HG02678 (cell line): Measurements from ENCODE around the gene FRMD5.

ENCODE experiments used
- ATAC-seq: cut with Tn5 transposase; IDR thresholded peaks from one replicate; pipeline ENCODE4 v1.9.1; 2021; ENCODE audit warnings: mild to moderate bottlenecking, moderate library complexity; ENCODE audit not compliant: unreplicated experiment

FRMD5 gene

DNA sequence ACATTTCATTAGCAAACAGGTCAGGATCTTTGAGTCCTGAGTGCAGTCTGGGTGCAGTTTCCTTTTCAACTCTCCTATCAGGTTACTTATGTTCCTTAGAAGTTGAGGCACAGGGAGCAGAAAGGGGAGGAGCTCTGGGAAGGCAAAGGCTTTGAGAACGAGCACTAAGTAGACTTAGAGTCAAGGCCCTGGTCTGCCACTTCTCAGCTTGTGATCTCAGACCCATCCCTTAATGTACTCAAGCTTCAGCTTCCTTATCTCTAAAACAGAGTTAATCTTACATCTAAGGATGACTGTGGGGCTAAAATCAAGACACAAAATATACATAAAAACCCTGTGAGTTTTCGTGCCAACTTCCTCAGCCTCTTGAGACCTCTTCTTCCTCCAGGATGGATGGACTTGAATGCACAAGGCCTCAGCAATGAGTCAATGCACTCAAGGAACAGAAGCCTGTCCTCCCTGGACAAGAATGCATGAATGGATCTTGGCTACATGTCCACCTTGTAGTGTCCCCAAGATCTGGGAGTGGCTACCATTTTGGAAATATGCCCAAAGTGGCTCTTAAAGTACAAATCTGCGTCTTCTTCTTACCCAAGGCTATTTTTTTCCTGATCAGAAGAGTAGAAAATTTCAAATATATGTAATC lies 263.2 kb downstream of the FRMD5 start:
- ATAC-seq, result no peak

DNA sequence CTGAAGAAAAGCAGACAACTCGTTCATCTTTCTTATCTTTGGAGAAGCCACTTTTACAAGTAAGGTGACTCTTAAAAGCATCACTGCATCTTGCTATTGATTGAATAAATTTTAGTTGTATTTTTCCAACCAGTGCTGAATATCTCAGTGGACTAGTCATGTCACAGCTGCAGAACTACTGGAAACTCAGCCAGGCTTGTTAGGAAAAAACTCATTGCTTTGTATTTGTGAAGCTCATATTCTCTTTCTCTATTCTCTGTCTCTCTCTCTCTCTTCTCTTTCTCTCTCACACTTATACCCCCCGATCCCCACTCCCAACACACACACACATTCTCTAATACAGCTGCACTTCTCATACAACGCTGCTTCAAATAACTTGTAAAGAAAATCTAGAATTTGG lies 264.0 kb downstream of the FRMD5 start:
- no peak for ATAC-seq

DNA sequence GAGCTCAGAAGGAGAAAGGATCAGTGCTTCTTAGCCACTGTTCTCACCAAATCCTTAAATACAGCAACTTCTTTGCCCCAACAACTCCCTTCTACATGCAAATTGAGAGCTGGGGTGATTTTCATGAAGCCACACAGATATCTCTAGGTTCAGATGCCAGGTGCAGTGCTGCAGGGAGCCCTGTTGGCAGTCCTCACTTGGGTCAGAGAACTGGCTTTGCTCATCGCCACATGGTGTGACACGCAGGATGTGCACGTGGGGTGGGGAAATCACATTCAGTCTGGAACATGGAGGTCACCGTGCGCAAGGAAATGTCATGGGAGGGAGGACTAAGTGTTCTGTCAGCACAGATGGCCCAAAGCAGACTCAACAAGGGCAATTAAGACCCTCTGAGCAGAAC lies 264.5 kb downstream of the FRMD5 start:
- ATAC-seq, result peak; percentile 57

DNA sequence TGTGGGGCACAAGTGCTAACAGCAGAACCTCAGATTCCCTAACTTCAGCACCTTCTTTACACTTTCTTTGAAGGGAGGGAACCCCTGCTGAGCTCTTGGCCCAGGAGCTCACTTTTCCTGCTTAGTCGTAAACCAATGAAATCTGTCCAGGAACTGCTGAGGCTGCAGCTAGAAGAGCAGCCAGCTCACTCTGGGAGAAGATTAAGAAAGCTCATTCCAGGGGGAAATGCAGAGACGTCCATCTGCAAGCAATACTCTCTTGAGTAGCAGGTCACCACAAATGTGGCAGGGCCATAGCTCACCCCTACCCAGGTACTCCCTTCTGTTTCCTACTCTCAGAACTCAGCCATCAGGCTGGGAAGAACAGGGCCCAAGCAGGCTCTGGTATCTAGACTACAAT lies 265.0 kb downstream of the FRMD5 start:
- ATAC-seq, result peak; percentile 16

DNA sequence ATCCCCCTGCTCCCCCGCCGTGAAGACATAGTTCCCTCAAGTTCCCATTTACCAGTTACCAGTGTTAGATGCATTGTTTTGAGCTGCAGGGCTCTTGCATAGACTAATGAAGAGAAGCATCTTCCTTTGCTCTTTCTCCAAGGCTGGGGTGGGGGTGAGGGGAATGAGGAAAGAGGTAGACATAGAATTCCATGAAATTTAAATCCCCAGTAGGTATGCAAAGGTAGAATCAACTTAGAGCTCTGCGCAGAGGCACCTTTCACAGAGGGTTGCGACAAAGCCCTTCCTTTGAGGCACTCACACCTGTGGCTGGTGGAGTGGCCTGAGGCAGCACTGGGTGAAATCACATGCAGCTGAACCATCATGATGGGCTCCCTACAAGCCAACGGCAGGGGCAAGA lies 266.9 kb downstream of the FRMD5 start:
- no peak for ATAC-seq

DNA sequence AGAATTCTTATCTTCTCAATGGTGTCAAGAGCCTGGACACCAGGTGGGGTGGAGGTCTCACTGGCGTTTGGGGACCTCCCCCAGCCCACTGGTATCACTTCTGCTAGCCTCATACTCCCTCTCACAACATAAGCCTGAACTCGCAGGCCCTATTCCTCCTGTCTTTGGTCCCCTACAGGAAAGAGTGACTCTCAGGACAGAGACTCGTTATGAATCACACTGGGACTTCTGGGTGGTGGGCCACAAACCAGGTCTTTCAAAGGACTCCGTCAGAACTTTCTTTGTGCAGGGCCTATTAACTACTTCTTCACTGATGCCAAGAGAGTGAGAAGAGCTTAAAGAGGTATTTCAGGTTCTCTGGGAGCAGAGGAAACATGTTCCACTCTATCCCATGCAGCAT lies 267.9 kb downstream of the FRMD5 start:
- ATAC-seq, result no peak

DNA sequence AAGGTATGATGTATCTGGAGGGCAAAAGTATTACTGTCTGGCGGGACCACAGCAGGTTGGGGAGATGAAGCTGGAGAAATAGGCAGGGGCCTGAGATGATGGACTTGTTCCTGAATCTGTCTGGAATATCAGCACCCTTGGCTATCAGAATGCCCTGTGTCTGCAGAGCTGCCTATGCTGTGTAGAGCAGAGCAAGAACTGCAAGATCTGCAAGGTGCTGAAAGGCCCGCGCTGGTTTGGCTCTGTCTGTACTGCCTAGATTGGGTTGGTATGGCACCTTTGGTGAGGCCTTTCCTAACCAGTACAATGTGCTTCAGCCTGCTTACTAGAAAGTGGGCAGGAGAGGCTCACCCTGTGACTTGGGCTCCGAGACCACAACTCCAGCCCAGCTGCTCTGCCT lies 271.5 kb downstream of the FRMD5 start:
- ATAC-seq, result no peak

DNA sequence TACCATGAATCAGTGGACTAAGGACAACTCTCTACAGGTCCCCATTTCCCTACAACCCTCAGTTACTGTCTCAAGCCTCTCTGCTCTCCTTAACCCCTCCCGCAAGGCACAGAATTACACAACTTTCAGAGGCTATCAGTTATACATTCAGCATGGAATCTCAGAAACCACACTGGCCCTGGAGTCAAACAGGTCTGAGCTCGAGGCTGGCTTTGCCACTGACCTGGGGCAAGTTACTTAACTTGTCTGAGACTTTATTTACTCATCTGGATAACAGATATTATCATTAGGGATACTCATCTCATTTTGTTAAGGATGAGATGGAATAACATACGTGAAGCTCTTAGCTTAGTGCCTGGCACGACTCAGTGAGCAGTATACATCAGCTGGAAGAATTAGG lies 273.1 kb downstream of the FRMD5 start:
- no peak for ATAC-seq

DNA sequence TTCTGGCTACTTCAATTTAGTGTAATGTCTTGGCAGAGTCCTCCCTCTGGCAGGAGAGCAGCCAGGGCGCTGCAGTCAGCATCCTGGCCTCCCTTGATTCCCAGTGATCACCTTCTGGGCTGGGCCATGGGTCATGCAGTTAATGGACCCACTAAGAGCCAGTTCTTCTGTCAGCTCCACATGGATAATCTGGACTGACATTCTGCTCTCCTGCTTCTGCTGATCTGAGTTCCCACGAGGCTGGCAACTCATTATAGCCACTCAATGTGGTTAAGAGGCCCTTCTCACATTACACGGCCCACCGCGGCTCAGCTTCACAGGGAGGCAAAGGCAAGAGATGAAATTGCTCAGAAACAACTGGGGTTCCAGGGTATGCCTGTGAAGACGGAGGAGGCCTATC lies 274.3 kb downstream of the FRMD5 start:
- no peak for ATAC-seq

DNA sequence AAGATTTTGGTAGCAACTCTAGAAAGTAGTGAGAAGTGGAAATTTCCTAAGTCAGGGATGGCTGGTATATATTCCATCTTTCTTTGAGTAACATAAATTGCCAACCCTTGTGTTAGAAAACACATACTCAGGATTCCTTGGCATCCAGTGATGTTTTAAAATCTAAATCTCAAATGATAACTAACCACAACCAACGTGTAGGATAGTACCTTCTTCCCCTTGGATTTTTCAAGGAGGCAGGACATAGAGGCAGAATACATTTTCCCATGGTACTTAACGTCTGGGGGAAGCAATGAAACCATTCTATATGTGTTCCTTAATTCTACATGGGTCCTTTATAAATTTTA lies 274.8 kb downstream of the FRMD5 start:
- ATAC-seq, result no peak

DNA sequence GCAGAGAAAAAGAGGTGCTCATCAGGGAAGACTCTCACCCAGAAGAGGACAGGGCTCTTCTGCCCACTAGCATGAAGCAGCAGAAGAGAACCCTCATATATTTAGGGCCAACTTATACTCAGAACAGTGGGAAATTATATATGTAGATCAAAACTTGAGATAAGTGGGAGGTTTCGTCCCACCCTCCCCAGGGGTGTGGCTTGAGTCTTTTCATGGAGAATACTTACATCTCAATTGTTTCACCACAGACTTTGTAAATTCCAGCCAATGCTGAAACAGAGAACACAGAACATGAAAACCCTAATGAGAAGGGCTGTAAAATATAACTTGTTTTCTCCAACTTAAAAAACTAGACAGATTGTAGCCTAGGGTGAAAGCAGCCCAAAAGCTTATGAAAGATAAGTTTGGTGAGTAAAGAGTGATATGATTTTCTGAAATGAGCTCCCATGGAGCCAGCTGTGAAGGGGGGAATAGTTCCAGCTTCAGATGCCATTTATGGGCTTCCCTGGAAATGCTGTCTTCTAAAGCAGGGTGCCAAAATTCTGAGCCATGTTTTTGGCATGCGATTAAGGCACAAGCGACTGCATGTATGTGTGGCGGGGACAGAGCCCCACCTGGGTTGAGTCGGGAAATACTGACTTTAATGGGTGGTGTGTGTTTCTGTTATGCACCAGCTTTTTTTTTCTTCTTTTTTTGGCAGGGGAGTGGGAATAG lies 275.4 kb downstream of the FRMD5 start:
- ATAC-seq, result no peak

DNA sequence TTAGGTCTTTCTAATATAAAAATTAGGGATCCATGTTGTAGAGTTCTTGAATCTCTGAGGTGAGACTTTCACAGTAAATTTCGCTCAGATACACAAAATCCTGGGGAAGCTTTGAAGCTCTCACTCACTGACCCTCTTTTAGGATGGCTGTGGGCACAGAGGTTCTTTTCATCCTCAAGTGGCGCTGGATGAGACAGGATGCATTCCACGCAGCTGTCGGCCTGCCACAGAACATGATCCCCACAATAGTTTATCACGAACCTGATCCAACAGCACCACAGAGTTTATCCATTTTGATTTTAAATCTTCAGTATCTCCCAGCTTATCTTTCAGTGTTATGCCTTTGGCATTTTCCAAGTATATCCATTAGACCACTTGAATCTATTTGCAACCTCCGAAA lies 276.4 kb downstream of the FRMD5 start:
- ATAC-seq, result no peak

DNA sequence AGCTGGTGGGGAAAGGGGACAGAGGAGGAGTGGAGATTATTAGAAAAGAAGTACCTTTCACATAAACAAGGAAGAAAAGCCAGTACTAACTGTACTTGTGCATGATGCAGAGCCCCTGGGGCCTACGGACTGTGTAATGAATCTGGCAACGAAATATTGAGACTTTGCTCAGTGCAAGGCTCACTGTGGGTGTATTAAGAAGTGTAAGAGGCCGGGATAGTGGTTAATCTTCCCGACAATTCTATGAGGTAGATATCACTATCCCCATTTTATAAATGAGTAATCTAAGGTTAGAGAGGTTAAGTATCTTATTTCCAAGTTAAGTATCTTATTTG lies 278.8 kb downstream of the FRMD5 start:
- no peak for ATAC-seq

DNA sequence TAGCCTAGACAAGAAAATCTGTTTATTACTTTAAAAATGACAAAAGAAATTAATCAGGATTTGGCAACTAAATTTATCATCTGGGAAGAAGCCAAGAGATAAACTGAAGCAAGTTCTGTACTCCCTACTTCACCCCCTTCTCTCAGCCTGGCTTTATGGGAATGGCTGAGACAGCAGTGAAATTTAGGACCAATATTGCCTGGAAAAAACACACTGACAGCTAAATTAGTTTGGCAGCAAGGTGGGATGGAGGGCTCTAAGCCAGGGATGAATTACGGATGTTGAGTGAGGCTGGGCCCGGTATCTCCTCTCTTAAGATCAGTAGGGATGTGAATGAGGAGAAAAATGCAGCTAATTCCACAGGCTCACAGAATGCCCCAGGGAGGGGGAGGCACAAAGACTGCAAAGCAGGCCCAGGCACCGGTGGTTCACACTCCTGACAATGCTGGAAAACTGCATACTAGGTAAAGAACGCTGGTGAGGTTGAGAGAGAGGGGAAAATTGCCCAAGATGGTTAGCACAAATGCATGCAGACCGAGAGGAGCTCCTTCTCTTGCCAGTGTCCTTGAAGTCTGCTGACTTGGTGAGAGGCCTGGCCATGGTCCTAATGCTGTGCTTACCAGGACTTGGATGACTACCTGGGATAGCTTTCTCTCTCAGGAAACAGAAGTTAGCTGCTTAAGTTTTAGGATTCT lies 279.3 kb downstream of the FRMD5 start:
- ATAC-seq, result no peak

DNA sequence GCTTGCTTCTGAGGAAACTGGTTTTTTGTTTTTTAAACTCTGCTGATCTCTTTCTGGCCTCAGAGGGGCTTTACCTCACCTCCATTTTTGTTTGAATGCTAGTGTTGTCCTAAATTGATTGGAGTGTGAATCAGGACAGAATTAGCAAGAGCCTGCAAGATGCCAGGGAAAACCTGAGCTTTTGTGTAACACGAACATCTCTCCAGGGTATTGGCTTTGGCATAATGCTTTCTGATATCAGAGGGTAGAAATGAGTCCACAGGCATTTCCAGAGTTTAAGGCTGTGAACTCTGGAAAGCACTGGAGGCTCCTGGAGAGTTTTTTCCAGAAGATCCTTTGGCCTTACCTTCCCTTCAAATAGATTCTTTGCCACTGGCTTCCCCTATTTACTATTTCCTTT lies 281.1 kb downstream of the FRMD5 start:
- ATAC-seq, result no peak

DNA sequence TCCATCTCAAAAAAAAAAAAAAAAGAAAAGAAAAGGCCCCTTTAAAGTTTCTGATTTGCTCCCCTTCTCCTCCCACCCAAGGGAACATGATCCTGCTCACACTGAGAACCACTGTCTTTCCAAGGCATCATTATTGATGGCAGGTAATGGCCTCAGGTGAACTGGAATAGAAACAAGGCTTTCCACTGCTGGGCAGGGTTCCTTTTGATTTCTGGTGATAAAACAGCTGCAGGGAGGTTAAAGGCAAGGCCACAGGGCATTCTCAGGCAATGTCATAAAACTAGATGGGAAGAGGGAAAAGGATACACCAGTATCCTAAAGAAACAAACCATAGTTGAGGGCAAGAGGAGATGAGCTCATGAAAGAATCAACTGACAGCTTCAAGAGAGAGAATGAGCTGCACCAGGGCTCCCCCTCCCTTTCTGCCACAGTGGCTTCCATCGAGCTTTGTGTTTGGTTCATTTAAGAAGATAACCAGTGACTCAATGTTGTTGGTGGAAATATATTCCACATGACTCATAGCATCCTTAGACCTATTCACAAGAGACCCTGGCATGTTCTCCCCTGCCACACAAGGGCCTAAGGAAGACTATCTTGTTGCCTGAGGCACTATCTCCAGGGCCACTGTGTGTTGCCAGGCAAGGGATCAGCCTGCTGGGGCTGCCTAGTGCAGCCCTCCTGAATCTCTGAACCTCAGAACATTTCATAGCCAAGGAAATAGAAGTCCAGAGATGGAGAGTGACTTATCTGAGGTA lies 281.9 kb downstream of the FRMD5 start:
- no peak for ATAC-seq

DNA sequence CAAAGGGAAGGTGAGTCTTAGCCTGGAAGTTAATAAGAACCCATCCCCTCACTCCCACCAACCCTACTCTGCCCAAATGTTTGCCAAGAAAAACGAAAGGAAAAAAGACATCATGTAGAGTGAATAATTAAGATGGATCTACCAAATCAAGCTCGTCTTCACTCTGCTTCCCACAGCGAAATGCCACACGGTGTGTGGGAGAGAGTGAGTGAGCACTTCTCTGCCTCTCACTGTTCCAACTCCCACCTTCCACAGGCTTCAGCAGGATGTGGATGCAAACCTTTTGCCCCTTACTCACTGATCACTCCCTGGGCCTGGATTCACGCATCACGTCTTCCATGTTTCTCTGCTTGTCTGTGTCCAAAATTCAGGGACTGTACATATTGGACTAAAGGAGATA lies 282.9 kb downstream of the FRMD5 start:
- ATAC-seq, result no peak

DNA sequence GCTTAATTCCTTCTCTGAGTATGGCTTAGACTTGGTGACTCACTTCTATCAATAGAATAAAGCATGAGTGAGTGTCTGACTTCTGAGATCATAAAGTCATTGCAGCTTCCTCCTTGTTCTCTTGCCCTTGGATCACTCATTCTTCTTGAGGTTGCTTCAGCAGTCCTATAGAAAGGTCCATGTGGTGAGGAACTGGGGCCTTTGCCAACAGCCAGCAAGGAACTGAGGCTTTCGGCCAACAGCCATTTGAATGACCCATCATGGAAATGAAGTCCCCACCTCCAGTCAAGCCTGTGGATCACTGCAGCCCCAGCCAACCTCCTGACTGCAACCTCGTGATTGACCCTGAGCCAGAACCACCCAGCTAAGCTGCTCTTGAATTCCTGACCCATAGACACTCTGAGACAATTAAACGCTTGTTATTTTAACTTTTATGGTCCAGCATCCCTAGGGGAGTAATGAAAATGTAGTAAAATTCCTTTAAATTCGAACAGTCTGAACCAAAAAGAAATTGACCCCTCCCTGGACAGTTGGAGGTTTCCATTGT lies 283.8 kb downstream of the FRMD5 start:
- ATAC-seq, result no peak

DNA sequence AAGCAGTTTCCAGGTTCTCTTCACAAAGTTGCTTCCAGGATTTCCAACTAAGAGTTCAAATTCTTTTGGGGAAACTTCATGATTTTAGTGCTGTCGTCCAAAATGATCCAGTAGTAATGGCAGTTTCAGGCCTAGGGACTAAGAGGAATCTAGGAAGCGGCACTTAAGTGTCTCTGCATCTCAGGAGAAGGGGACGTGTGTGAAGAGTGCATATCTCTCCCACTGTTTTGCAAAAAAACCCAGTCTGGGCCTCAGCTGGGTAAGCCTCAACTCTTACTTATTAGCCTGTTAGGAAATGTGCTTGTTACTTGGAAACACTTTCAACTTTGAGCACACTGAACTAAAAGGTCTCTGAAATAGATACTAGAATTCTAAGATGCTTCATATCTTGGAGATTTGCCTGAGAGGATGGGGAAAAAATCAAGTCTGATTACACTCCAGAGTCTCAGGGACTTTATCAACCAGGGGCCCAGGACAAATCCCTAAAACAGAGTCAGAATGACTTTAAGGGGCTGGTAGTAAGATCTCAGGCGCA lies 286.5 kb downstream of the FRMD5 start:
- no peak for ATAC-seq

DNA sequence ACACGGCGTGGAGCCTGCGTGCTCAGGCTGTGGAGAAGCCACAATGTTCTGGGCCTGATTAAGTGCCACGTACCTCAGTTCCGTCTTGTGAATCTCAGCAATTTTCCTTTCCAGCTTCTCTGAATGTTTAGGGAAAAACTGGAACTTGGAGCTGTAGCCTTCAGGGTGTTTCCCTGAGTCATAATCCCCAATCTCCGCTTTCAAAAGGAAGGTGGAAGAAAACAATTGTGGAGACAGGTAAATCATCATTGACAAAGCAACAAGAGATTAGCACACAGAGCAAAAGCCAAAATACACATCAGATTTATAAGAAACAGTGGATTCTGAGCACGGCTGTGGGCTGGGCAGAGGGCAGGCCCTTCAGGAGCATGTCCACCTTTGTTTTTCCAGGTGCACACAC lies 289.3 kb downstream of the FRMD5 start:
- no peak for ATAC-seq

DNA sequence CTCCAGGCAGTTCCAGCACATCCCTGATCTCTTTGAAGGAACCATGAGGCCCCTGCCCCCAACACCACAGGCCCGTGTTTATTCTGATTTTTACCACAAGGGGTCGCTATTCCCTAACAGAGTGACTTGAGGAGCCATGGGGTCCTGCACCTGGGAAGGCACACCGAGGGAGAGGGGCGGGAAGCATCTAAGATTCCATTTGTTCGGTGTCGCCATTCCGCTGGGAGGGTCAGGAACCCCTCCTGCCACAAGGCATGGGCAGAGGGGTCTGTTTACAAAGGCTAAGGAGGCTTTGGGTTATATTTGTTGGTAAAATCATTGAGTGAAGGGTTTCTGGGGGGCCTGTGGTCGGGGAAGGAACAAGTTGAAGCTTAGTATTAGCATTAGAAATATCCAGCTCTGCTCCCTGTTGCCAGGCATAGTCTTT lies 291.2 kb downstream of the FRMD5 start:
- ATAC-seq, result no peak
